HG03280 (cell line): ENCODE results near the gene KREMEN1.

Experiments
- ATAC-seq: cut with Tn5 transposase; IDR thresholded peaks from one replicate; pipeline ENCODE4 v1.9.1; 2021; ENCODE audit warnings: mild to moderate bottlenecking, moderate library complexity; ENCODE audit not compliant: unreplicated experiment

KREMEN1 gene

DNA sequence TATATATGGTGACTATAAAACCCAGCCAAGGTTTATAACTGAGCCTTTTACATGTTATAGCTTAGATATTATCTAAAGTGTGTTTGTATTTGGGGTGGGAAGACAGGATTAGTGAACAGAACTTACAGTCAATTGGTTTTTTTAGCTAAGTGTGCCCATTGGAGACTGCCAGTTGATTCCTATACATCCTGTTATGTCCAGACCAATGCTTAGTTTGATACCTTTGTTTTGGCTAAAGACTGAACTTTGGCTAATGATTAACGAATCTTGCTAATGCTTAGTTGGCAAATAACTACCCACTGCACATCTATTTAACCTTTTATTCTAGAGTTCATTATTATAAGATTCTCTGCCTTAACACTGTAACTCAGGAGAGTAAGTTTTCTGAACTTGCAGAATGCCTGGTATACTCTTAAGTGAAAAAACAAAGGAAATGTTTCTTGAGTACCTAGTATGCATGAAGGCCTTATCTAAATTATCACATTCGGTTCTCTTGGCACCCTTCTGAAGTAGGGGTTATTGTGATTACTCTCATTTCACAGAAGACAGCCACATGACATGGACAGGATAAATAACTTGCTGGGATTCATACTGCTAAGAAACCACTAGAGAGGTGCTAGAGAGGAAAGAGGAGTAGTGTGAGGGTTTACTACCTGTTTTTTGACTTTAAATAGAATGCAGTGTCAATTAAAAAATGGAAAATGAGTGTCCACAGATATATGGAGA is 54.0 kb downstream of the KREMEN1 start:
- ATAC-seq = no peak

DNA sequence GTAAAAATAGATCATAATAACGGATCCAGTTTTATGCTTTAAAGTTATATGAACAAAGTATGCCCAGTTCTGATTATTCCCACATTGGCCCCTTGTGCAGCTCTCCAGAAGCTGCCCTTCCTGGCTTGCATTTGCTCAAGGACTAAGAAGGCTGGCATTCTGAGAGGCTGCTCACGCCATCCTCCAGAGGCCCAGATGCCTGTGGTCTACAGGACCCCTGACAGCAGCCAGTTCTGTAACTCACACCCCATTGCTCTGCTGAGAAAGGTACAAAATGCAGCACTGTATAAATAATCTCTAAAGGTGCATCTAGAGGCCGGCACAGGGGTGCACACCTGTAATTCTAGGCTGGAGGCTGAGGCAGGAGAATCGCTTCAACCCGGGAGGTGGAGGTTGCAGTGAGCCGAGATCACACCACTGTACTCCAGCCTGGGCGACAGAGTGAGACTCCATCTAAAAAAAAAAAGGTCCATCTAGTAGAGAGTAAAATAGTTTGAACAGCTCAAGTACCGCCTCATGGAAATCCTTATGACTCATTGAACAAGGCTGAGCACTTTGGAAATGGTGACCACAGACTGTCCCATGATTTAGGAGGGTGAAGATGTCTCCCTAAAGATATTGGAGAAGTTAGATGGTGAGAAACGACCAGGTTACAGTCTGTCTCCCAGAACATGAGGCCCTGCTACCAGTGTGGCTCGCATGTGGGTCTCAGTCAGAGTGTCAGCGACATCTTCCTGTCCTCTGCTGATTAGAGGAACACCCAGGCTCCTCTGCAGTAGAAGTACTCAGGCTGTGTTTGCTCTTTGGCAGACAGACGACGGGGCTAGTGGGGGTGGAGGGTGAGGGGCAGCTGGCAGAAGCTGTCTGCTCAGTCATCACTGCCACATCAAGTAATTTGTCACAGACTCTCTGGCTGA is 56.3 kb downstream of the KREMEN1 start:
- ATAC-seq = no peak

- ATAC-seq = no peak
Observed at GRCh38 chr22:29129808-29130140, 56.9 kb downstream of the KREMEN1 start.

GRCh38 chr22:29130476-29130875 is 57.6 kb downstream of the KREMEN1 start:
- ATAC-seq = no peak

DNA sequence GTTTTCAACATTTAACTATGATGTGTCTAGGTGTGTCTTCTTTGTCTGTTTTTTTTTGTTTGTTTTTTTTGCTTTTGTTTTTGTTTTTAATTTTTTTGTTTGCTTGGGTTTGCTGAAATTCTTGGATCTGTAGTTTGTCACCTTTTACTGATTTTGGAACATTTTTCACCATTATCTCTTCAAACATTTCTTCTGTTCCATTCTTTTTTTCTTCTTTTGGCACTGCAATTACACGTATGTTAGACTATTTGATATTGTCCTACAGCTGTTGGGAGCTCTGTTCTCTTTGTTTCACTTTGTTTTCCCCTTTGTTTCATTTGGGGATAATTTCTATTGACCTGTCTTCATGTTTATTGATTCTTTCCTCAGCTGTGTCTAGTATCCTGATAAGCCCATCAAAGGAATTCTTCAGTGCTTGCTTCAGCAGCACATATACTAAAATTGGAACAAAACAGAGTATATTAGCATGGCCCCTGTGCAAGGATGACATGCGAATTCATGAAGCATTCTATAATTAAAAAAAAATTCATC is 60.8 kb downstream of the KREMEN1 start:
- no peak for ATAC-seq

- no peak for ATAC-seq
Observed at GRCh38 chr22:29134448-29134847, 61.6 kb downstream of the KREMEN1 start.

GRCh38 chr22:29136782-29137700 is 64.2 kb downstream of the KREMEN1 start:
- ATAC-seq = no peak

- no peak for ATAC-seq
Observed at GRCh38 chr22:29138556-29139305, 65.9 kb downstream of the KREMEN1 start.

DNA sequence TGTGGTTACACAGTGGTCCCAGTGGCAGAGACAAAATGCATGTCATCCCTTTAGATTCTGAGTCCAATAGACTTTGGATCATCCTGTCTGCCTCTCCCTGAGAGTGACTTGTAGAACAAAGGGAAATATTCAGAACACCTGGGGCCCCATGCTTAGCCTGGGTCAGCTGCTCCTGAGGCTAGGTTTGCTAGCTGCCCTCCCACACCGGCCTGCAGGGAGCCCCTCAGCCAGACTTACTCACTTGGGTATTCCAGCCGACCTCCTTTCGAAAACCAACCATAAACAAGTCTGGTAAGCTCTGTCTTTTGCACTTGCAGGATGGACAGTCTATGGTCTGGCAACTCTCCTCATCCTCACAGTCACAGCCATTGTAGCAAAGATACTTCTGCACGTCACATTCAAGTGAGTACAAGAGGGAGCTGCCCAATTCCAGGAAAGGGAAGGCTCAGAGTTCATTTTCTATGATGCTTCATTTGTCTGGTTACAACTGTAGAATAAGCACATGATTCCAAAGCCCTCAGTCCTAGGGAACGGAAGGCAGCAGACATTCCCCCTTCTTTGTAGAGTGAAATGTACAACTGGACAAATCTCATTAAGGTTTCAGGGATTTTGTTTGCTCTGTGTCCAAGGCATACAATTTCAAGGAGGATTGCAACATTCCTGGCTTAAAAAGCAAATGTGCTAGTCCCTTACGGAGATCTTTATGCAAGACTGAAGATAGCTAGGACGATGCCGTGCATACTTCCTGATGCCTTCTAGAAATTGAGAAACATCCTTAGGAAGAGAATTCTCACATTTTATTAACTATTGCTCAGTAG is 67.3 kb downstream of the KREMEN1 start:
- no peak for ATAC-seq

- ATAC-seq = no peak
Observed at GRCh38 chr22:29141078-29141688, 68.3 kb downstream of the KREMEN1 start.

GRCh38 chr22:29142116-29142515 is 69.3 kb downstream of the KREMEN1 start:
- no peak for ATAC-seq

DNA sequence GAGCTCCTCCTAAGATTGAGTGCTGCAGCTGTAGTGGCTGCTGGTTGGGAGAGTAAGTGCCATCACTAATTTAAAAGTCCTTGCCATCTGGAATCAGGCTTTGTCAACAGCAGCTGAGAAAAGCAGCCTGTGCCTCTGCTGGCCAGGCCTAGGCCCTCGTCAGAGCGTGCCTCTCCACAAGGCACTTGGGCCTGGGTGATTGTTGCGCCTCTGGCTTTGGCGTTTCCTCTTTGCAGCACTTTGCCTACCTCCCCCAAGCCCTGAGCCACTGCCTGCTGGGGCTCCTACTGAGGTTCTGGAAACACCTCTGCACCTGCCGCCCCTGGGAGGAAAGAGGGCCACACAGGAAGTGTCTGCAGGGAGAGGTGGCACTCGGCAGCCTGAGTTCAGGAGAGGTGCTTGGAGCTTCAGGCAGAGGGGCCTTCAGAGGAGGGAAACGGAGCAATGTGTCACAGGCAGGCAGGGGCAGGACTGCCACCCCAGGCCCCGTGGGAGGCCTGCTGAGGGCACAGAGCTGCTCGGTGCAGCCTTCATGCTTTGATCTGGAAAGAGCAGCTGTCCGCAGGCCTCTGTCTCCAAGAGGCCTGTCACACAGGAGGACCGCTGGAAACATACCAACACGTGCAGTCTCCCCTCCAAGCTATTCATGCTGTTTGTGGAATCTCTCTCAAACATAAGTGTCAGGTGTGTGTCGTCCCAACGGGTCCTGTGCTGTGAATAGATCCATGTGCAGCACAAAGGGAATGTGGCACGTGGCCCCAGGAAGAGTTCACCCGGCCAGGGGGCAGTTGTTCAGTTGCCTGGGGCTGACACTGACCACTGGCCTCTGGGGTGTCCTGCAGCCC is 71.3 kb downstream of the KREMEN1 start:
- no peak for ATAC-seq

- ATAC-seq = no peak
Observed at GRCh38 chr22:29144786-29145160, 71.9 kb downstream of the KREMEN1 start.

DNA sequence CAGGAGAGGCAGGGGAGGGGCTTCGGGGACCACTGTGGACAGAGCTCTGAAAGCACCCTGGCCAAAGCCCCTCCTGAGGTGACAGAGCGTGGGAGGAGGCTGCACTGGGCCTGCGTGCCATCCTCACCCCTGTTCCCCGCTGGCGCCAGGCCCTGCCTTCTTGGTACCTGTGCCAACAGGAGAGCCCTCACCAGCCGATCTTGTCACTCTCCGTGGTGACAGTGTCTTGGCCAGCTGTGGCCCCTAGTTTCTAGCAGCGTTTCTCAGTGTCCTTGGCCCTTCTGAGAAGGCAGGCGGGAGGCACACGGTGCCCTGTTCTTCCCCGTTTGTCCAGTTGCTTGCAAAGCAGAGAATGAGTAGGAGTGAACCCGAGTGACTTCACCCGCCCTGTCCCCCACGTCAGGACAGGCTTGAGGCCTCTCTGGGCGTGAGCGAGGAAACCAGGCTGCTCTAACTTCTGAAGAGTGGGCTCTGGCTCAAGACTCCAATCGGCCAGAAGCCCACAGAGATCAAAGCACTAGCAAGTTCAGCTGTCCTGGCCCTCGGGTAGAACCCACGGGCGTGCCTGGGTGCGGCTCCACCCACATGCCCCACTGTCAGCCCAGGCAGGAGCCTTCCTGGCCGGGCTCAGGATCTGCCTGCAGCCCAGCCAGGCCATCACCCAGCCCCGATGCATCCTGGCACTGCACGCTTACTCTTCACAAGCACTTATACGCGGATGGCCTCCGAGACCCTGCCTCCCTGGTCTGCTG is 72.7 kb downstream of the KREMEN1 start:
- no peak for ATAC-seq

DNA sequence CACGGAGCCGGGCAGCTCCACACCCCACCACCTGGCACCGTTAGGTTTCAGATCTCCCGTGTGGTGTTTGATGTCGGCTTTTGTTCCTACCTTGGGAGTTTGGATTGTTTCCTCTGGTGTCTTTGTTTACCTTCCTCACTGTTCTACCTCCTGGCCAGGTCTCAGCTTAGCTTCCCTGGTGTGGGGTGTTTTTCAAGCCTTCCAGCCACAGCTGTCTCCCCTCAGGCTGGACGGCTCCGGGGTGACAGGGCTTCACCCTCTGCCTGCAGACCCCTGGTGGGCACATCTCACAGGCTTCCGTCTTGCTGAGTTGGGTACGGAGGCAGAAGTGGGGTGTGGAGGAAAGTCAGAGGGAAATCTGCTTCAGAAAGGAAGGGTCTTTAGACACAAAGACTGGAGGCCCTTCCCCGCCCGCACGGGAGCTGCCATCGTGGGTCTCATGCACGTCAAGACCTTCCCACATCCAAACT is 73.3 kb downstream of the KREMEN1 start:
- no peak for ATAC-seq

GRCh38 chr22:29146771-29147170 is 73.9 kb downstream of the KREMEN1 start:
- ATAC-seq = no peak

GRCh38 chr22:29147331-29147899 is 74.6 kb downstream of the KREMEN1 start:
- no peak for ATAC-seq
